ENCODE results near the gene MRPL40.

DNA sequence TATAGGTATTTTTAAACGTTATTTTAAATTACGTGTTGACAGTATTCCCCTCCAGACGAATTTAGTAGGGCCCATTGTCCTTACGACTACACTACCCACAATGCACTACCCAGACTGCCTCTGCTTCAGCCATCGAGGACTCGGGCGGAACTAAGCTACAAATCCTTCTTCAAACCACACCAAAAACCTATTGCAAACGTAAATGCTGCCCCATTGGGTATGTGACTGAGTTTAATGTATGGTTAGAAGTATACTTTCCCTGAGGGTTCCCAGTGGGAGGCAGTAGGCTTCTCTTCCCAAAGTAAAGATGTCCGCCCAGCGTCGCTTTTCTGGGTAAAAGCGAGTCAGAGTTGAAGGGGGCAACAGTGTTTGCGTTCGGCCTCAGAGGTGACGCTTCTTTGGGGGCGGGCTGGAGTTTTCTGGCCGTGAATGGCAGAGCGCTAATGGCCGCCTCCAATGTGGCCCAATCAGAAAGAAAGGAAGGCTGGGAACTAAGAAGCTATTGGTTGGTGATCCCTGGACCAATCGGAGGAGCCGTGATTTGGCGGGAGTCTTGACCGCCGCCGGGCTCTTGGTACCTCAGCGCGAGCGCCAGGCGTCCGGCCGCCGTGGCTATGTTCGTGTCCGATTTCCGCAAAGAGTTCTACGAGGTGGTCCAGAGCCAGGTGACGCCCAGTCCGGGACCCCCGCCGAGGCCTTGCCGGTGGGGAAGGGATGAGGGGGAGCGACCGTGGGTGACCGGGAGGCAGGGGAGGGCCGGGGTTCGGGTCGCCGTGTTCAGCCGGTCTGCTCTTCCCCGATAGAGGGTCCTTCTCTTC is 47.2 kb downstream of the MRPL40 start, which contains the start of gene CDC45:
- TF ChIP-seq CTCF (IDR thresholded peaks at IDR 0.05; ENCODE audit: insufficient read depth, low read length, poor library complexity, severe bottlenecking): no peak
- no peak for TF ChIP-seq EZH2phosphoT487 (conservative IDR thresholded peaks at IDR 0.05; ENCODE audit: low read length)
